H1 (cell line): ENCODE measurements around the gene RCSD1.

Experiments used
- CBX5 ChIP-seq: fragments of 300-800, 300-1000 bp; sonication (generic); IDR thresholded peaks from 2 replicates; pipeline ENCODE4 v1.7.1; 2016; ENCODE audit warnings: antibody characterized with exemption, low read length, low read depth
- CHD2 ChIP-seq: IDR thresholded peaks from 2 replicates; pipeline ENCODE4 v1.6.1; 2012; ENCODE audit warnings: low read length, improper control_type of control experiment
- CTBP2 ChIP-seq: IDR thresholded peaks from 2 replicates; pipeline ENCODE4 v1.7.0; 2011; ENCODE audit warnings: borderline replicate concordance, mild to moderate bottlenecking, moderate library complexity, mixed read lengths, low read length; ENCODE audit not compliant: insufficient read depth, insufficient read length
- CTCF ChIP-seq, 3 experiments: IDR thresholded peaks; 1 replicate in 2 of 3; 2 replicates in 1 of 3; pipeline versions ENCODE4 v1.5.1 to v1.6.1; 2011; ENCODE audit warnings: low read length in 3 of 3, mild to moderate bottlenecking in 3 of 3, inconsistent platforms in 2 of 3, low read depth in 1 of 3, moderate library complexity in 1 of 3; ENCODE audit not compliant: insufficient read depth in 1 of 3; ENCODE audit errors: control extremely low read depth in 1 of 3
- EP300 ChIP-seq, 2 experiments: IDR thresholded peaks; 1 replicate in 1 of 2; 2 replicates in 1 of 2; pipeline ENCODE4 v1.6.1; 2011 to 2012; ENCODE audit warnings: low read depth in 2 of 2, low read length in 2 of 2, mild to moderate bottlenecking in 2 of 2, borderline replicate concordance in 1 of 2, inconsistent platforms in 1 of 2, moderate library complexity in 1 of 2
- EZH2 ChIP-seq: fragments of 200-600 bp; sonication (generic); IDR thresholded peaks from 2 replicates; pipeline ENCODE4 v1.7.1; 2012; ENCODE audit warnings: low read depth, mild to moderate bottlenecking, moderate library complexity, low read length, inconsistent platforms; ENCODE audit not compliant: severe bottlenecking
- MAX ChIP-seq: IDR thresholded peaks from 2 replicates; pipeline ENCODE4 v1.6.1; 2012; ENCODE audit warnings: inconsistent platforms
- NRF1 ChIP-seq: IDR thresholded peaks from 2 replicates; pipeline ENCODE4 v1.6.1; 2011; ENCODE audit warnings: mild to moderate bottlenecking, low read depth, low read length, improper control_type of control experiment
- POLR2A ChIP-seq, 2 experiments: IDR thresholded peaks; 1 replicate in 1 of 2; 2 replicates in 1 of 2; pipeline ENCODE4 v1.6.1; 2011; ENCODE audit warnings: low read depth in 2 of 2, low read length in 2 of 2, mild to moderate bottlenecking in 2 of 2; ENCODE audit errors: control extremely low read depth in 1 of 2
- POLR2AphosphoS5 ChIP-seq: IDR thresholded peaks from 2 replicates; pipeline ENCODE4 v1.6.1; 2011; ENCODE audit warnings: low read depth, low read length
- SAP30 ChIP-seq: fragments of 300-600 bp; sonication (generic); IDR thresholded peaks from 2 replicates; pipeline ENCODE4 v1.7.1; 2012; ENCODE audit warnings: low read length, moderate library complexity, mild to moderate bottlenecking, inconsistent platforms; ENCODE audit not compliant: insufficient read depth, insufficient replicate concordance
- SIRT6 ChIP-seq: IDR thresholded peaks from one replicate; pipeline ENCODE4 v1.7.1; 2012; ENCODE audit warnings: low read length, inconsistent platforms
- SRF ChIP-seq: IDR thresholded peaks from 2 replicates; pipeline ENCODE4 v1.6.1; 2011; ENCODE audit warnings: mild to moderate bottlenecking, low read depth, low read length, moderate library complexity
- YY1 ChIP-seq: IDR thresholded peaks from 2 replicates; pipeline ENCODE4 v1.6.1; 2011; ENCODE audit warnings: low read depth, mild to moderate bottlenecking, low read length

- TF ChIP-seq POLR2A (IDR thresholded peaks at IDR 0.05; ENCODE audit: control extremely low read depth in 1 of 2, low read depth in 2 of 2, low read length in 2 of 2) (no peak), CTCF (IDR thresholded peaks at IDR 0.05; ENCODE audit: control extremely low read depth in 1 of 3, insufficient read depth in 1 of 3, low read depth in 1 of 3, low read length in 3 of 3) (no peak), EP300 (IDR thresholded peaks at IDR 0.05; ENCODE audit: borderline replicate concordance in 1 of 2, low read depth in 2 of 2, low read length in 2 of 2) (no peak), CHD2 (no peak), EZH2 (no peak), MAX (no peak), SAP30 (no peak), CBX5 (no peak), NRF1 (no peak), YY1 (no peak), SIRT6 (no peak), CTBP2 (no peak), SRF (no peak), POLR2AphosphoS5 (no peak)
These were observed 93.8 kb downstream of the RCSD1 start for GRCh38 chr1:167723707-167724323.
